Activated CD4-positive, alpha-beta T cell treated with anti-CD3 and anti-CD28 coated beads, Interleukin-2, Interleukin-4, amounts not matched to agents 100 ng/mL and 50 ng/mL, durations not matched to agents 16 hours and 8 hours (primary cell): ENCODE measurements around the gene SIAH2.
A peak's percentile ranks its signal among the peaks of the same experiment; 100 is the strongest.
"Not testable (repeated sequence)": the region's sequence is repeated elsewhere in the genome, so short reads cannot be mapped to it uniquely, and the experiment has no call there.

ENCODE experiments used
- DNase-seq: peaks from one replicate; pipeline ENCODE4 v3.0.0-alpha.2; 2020; ENCODE audit warnings: low spot score

SIAH2 gene

GRCh38 chr3:150763122-150763840 is at the start of gene SIAH2:
TSS of gene SIAH2 (minus strand) at chr3:150763169. CDS start at chr3:150762849, 320 bp downstream.
- peak; percentile 97 for DNase-seq

- no peak for DNase-seq
These were observed 49.0 kb upstream of the SIAH2 start for GRCh38 chr3:150811984-150812383.

- no peak for DNase-seq
These were observed 47.7 kb upstream of the SIAH2 start for GRCh38 chr3:150810641-150811040.

- DNase-seq: no peak
These were observed 43.3 kb upstream of the SIAH2 start for GRCh38 chr3:150806185-150806835.

- no peak for DNase-seq
These were observed 42.4 kb upstream of the SIAH2 start for GRCh38 chr3:150805354-150805753.

- no peak for DNase-seq
These were observed 40.5 kb upstream of the SIAH2 start for GRCh38 chr3:150803440-150803985.

- DNase-seq: no peak
These were observed 37.8 kb upstream of the SIAH2 start for GRCh38 chr3:150800722-150801121.

GRCh38 chr3:150798122-150798618 is 35.2 kb upstream of the SIAH2 start:
- peak; percentile 17 for DNase-seq

GRCh38 chr3:150797155-150797554 is 34.2 kb upstream of the SIAH2 start:
- peak; percentile 34 for DNase-seq

GRCh38 chr3:150796527-150796926 is 33.6 kb upstream of the SIAH2 start:
- not testable (repeated sequence) for DNase-seq

GRCh38 chr3:150793641-150794040 is 30.7 kb upstream of the SIAH2 start:
- no peak for DNase-seq

- DNase-seq: no peak
These were observed 27.7 kb upstream of the SIAH2 start for GRCh38 chr3:150790629-150791028.

- no peak for DNase-seq
These were observed 26.5 kb upstream of the SIAH2 start for GRCh38 chr3:150789451-150789850.

GRCh38 chr3:150787741-150788370 is 24.9 kb upstream of the SIAH2 start:
- peak; percentile 87 for DNase-seq

- peak; percentile 71 for DNase-seq
These were observed 23.8 kb upstream of the SIAH2 start for GRCh38 chr3:150786791-150787190.

GRCh38 chr3:150784747-150785125 is 21.8 kb upstream of the SIAH2 start:
- DNase-seq: no peak

GRCh38 chr3:150783920-150784746 is 21.2 kb upstream of the SIAH2 start:
- peak; percentile 91 for DNase-seq

GRCh38 chr3:150783316-150783715 is 20.3 kb upstream of the SIAH2 start:
- DNase-seq: no peak

GRCh38 chr3:150779402-150779858 is 16.5 kb upstream of the SIAH2 start:
- no peak for DNase-seq

- DNase-seq: no peak
These were observed 15.9 kb upstream of the SIAH2 start for GRCh38 chr3:150778793-150779401.

- no peak for DNase-seq
These were observed 12.1 kb upstream of the SIAH2 start for GRCh38 chr3:150775001-150775599.
